Activated CD4-positive, alpha-beta T cell treated with anti-CD3 and anti-CD28 coated beads, Interleukin-2, Interleukin-6, amounts not matched to agents 100 ng/mL and 50 ng/mL, durations not matched to agents 16 hours and 8 hours (primary cell): ENCODE results near the gene ARID2.

Source experiments
- DNase-seq: peaks from one replicate; pipeline ENCODE4 v3.0.0-alpha.2; 2020

The ARID2 gene

DNA sequence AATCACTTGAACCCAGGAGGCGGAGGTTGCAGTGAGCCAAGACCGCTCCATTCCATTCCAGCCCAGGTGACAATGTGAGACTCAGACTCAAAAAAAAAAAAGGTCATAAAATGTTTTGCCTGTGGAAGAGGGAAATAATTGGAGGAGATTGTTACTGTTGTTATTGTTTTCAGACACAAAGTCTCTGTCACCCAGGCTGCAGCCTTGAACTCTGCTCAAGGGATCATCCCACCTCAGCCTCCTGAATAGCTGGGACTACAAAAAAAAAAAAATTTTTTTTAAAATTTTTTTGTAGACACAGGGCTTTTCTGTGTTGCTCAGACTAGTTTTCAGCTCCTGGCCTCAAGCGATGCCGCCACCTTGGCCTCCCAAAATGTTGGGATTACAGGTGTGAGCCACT lies 33.9 kb downstream of the ARID2 start:
- no peak for DNase-seq

- no peak for DNase-seq
Measured at GRCh38 chr12:45768194-45768593, 38.7 kb downstream of the ARID2 start.

DNA sequence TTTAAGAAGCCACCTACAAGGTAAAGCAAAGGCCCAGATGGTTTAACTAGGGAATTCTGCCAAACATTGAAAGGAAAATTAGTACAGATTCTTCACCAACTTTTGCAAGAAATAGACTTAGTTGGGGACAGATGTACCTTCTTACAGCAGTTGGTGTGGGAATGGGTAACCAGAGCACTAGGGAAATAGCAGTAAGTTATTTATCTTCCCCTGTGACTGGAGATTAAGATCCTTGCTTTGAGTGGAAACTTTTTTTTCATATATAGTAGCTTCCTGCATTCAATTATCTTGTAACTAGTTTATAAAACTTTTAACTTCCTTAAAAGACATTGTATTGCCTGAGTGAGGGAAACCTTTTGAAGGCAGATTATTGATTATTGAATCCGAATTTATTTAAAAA lies 44.2 kb downstream of the ARID2 start:
- no peak for DNase-seq

DNA sequence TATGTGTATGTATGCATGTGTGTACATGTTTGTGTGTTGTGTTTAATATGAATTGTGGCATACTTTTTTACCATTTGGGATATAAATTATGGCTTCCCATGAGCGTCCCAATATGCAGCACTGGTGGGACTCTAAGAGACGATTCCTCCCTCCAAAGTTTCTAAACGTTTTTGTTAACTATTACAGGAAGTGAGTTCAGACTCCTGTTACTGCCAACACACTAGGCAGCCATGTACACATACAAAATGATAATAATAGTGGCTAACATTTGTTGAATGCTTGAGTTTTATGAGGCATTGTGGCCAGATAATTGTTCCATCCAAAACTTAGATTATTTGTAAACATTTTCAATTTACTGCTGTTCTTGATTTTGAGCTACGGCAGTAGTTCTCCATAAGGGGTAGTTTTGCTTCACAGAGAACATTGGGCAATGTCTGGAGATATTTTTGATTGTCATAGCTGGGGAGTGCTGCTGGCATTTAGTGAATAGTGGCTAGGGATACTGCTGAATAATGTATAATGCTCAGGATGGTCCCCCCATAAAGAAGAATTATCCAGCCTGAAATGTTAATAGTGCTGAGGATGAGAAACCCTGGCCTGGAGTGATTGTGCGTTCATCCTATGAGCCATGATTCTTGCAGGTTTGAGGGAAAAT lies 45.1 kb downstream of the ARID2 start:
- no peak for DNase-seq

DNA sequence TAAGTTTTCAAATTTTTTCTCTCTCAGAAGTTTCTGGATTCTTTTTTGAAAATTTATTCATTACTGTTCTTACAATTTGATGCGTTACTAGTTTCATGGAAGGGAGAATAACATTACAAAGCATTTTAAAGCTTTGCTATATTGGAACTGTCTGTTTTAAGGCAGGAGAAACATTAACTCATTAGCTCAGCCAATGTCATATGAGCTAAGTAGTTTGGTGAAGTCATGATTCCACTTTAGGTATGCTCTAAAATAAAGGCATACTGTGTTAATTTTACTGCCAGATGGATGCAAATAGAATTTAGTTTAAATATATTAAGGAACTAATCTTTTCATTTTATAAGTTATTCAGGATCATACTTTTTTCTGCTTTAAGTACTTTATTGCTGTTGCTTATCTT lies 46.0 kb downstream of the ARID2 start:
- DNase-seq, result no peak

DNA sequence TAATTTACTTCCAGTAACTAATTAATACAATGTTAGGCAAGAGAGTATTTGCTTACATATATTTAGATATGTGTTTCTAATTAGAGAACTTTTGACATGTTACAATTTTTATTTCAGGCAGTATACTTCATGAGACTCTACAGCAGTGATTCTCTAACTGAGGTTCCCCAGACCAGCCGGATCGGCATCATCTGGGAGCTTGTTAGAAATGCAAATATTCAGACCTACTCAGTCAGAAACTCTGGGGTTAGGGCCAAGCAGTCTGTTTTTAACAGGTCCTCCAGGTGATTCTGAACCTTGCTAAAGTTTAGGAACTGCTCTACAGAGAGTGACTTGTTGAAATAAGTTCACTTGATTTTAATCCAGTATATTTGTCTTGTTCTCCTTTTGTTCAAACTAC lies 46.5 kb downstream of the ARID2 start:
- no peak for DNase-seq

GRCh38 chr12:45779936-45780335 lies 50.4 kb downstream of the ARID2 start:
- DNase-seq, result no peak

DNA sequence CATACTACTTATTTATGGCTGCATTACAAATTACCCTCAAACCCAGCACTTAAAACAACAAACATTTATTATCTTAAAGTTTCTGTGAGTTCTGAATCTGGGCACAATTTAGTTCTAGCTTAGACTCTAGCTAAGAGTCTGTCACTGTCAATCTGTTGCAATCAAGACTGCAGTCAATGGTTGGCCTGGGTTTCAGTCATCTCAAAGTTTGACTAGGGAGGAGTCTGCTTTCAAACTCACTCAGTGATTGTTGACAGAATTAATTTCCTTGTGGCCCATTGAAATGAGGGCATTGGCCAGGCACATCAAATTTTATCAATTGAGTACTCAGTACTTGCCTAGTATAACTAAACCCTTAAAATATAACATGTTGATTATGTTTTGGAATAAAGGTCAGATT lies 51.6 kb downstream of the ARID2 start:
- DNase-seq, result no peak

DNA sequence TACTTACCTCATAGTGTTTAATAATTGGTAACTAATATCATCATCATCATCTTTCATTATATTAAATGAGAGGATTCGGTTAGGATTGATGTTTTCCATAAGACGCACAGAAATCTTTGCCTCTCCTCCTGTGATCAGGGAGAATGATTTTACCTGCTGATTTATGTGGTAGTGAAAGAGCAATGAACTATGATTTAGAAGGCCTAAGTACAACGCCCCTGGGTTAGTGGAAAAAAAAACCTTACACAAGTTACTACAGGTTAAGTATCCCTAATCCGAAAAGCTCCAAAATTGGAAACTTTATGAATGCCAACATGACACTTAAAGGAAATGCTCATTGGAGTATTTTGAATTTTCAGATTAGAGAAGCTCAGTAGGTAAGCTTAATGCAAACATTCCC lies 55.8 kb downstream of the ARID2 start:
- no peak for DNase-seq

GRCh38 chr12:45789025-45789424 lies 59.5 kb downstream of the ARID2 start:
- DNase-seq, result no peak

GRCh38 chr12:45794422-45794821 lies 64.9 kb downstream of the ARID2 start:
- DNase-seq, result no peak

DNA sequence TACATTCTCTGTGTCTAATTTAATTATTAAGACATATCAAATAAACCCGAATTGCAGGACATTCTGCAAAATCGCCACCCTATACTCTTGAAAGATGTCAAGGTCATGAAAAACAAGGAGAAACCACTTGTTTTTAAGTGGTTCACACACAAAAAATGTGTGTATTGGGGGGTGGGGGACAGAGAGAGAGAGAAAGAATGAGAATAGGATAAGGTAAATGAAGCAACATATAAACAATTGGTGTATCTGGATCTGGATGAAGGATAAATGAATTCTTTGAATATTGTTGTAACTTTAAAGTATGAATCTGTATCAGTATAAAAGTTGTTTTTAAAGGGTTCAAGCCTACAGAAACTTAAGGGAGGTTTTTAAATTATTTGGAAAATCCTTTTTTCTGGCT lies 72.1 kb downstream of the ARID2 start:
- DNase-seq, result no peak

- DNase-seq, result no peak
Measured at GRCh38 chr12:45803111-45803510, 73.6 kb downstream of the ARID2 start.

DNA sequence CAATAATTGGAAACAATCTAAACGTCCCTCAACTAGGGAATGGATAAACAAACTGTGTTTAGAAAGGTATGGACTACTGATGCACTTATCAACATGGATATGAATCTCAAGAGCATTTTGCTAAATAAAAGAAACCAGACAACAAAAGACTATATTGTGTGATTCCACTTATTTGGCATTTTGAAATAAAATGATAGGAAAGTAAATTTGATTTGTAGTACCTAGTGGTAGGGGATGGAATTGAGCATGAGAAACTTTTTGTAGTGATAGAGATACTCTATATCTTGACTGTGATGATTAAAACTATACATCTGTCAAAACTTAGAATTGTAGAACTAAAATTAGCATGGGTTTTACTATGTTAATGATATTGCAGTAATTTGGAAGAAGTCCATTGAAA lies 87.1 kb downstream of the ARID2 start:
- no peak for DNase-seq

DNA sequence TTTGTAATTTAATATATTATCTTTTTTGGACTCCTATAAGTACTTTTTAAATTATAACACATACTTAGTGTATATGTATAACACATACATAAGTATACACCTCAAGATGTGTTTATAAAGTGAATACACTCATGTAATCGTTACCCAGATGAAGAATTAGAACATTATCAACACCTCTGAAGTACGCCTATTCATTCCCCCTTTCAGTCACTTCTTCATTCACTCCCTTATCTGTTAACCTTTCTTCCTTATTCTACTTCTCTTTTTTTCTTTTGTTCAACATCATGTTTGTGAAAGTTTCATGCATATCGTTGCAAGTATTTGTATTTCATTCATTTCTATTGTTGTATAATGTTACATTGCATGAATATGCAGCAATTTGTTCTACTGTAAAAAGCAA lies 98.5 kb downstream of the ARID2 start:
- DNase-seq, result no peak

- DNase-seq, result no peak
Measured at GRCh38 chr12:45828402-45828801, 98.9 kb downstream of the ARID2 start.

GRCh38 chr12:45831590-45831989 lies 102.1 kb downstream of the ARID2 start:
- DNase-seq, result no peak

DNA sequence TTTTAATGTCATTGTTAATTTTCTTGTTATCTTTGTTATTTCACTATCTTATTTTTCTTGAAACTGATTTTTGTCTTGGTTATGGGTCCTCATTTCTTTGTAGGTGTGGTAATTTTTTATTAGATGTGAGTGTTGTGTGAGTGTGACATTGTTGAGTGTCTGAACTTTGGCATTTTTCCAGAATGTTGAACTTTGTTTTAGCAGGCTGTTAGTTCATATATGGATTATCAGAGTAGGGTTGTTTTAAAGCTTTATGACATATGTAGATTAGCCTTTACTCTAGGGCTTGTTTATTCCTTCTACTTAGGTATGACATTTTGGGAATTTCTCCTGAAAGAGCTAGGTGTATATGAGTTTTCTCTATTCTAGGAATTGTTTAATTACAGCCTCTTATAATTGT lies 103.9 kb downstream of the ARID2 start:
- no peak for DNase-seq

DNA sequence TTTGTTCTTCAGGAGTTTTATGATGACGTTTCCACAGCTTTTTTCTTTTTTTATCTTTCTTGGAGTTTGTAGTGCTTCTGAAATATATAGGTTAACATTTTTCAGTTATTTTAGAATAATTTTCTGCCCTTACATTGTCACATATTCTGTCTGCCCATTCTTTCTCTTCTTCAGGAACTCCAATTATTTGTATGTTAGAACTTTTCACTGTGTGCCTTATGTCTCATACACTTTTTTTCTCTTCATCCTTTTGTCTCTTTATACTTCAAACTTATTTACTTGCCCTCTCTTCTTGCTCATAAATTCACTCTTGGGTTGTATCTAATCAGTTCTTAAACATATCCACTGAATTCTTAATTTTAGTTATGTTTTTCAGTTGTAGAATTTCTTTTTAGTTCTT lies 105.3 kb downstream of the ARID2 start:
- no peak for DNase-seq

DNA sequence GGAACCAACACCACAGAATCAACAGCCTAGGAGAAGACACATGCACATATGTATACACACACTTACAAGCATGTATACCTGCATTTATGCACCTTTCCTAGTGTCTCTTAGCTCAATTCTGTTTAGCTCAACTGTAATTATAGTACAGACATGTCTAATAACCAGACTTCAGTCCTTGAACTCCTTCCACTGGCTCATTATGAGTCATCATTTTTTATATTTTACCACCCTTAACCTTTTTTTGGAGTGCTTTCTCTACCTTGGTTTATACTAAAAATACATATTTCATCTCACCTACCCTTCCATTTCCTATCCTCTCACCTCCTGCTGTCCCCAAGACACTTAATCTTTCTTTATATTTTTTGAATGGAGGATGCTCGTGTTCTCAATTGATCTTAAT lies 110.4 kb downstream of the ARID2 start:
- DNase-seq, result no peak

- no peak for DNase-seq
Measured at GRCh38 chr12:45849289-45849688, 119.8 kb downstream of the ARID2 start.

GRCh38 chr12:45850302-45850701 lies 120.8 kb downstream of the ARID2 start:
- no peak for DNase-seq

- DNase-seq, result no peak
Measured at GRCh38 chr12:45852508-45852907, 123.0 kb downstream of the ARID2 start.

GRCh38 chr12:45853550-45853949 lies 124.0 kb downstream of the ARID2 start:
- no peak for DNase-seq

DNA sequence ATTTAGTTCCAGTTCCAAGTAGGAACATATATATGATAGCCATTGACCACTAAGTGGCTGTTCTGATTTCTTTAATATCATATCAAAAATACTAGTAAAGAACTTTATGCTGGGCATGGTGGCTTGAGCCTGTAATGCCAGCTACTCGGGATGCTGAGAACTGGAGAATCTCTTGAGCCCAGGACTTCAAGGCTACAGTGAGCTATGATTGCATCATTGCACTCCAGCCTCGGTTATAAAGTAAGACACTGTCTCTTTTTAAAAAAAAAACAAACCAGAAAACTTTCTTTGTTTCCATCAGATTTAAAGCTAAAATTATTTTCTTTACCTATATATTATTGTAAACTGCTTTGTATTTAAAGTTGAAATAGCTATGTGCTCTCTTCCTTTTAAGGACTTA lies 133.8 kb downstream of the ARID2 start:
- DNase-seq, result no peak

GRCh38 chr12:45866299-45866698 lies 136.8 kb downstream of the ARID2 start:
- no peak for DNase-seq
